Fibroblast of gingiva (primary cell): ENCODE data around the gene PSENEN.
"Not testable (repeated sequence)": the region's sequence is repeated elsewhere in the genome, so short reads cannot be mapped to it uniquely, and the experiment has no call there.

Source experiments
- DNase-seq: peaks from one replicate; pipeline ENCODE4 v3.0.0-alpha.2; 2011; ENCODE audit warnings: low read depth

Gene PSENEN

GRCh38 chr19:35789195-35789977 is 43.9 kb downstream of the PSENEN start:
- DNase-seq = no peak

- DNase-seq = no peak
Observed at GRCh38 chr19:35789978-35790944, 44.8 kb downstream of the PSENEN start.

GRCh38 chr19:35790981-35791813 is 45.7 kb downstream of the PSENEN start:
- DNase-seq = no peak

- DNase-seq = no peak
Observed at GRCh38 chr19:35791814-35792279, 46.4 kb downstream of the PSENEN start.

- no peak for DNase-seq
Observed at GRCh38 chr19:35792312-35792711, 46.9 kb downstream of the PSENEN start.

- DNase-seq = no peak
Observed at GRCh38 chr19:35792888-35793287, 47.4 kb downstream of the PSENEN start.

- peak; percentile 18 for DNase-seq
Observed at GRCh38 chr19:35793381-35794165, 48.1 kb downstream of the PSENEN start.

GRCh38 chr19:35795564-35795963 is 50.1 kb downstream of the PSENEN start:
- DNase-seq = not testable (repeated sequence)
